Measurements from ENCODE around the gene NRROS. TPM values are rescaled to one million over a fixed set of nuclear protein-coding genes. Genes with fewer than 3 reads are reported as not detected.

Gene NRROS
- total RNA-seq, 1 donor from 2014 or later: 0.42 TPM

DNA sequence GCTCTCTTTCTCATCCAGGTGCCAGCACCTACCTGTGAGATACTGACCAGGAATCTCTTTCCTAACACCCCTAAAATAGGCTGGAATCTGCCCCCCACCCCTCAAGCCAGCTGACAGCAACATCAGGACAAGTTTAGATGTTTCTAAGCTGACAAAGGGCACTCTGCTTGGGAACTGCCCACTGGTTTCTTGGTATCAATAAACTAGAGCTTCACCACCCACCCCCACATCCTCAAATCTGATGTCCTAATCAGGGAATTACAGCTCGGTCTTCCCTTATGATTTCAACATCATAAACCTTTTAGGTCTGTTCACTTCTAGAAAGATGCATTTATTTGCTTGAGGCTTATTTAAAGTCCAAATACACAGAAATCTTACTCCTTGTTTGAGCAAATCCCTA lies 37.9 kb downstream of the NRROS start:
- Mint-ChIP-seq H3K36me3 (ENCODE audit: unreplicated experiment) (peaks cover 5% of the 10 kb centered on the region), H3K4me1 (ENCODE audit: low read depth, unreplicated experiment) (no peaks in the 10 kb centered on the region), H3K9me3 (ENCODE audit: unreplicated experiment) (no peaks in the 10 kb centered on the region), H3K27ac (ENCODE audit: unreplicated experiment) (no peak overlapping the region), H3K27me3 (ENCODE audit: unreplicated experiment) (no peaks in the 10 kb centered on the region), H3K4me3 (ENCODE audit: unreplicated experiment) (no peak overlapping the region)
- TF ChIP-seq, protein P1, sequence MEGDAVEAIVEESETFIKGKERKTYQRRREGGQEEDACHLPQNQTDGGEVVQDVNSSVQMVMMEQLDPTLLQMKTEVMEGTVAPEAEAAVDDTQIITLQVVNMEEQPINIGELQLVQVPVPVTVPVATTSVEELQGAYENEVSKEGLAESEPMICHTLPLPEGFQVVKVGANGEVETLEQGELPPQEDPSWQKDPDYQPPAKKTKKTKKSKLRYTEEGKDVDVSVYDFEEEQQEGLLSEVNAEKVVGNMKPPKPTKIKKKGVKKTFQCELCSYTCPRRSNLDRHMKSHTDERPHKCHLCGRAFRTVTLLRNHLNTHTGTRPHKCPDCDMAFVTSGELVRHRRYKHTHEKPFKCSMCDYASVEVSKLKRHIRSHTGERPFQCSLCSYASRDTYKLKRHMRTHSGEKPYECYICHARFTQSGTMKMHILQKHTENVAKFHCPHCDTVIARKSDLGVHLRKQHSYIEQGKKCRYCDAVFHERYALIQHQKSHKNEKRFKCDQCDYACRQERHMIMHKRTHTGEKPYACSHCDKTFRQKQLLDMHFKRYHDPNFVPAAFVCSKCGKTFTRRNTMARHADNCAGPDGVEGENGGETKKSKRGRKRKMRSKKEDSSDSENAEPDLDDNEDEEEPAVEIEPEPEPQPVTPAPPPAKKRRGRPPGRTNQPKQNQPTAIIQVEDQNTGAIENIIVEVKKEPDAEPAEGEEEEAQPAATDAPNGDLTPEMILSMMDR (IDR thresholded peaks at IDR 0.05; ENCODE audit: partially characterized antibody, unreplicated experiment): no peak
- DNase-seq: no peak

DNA sequence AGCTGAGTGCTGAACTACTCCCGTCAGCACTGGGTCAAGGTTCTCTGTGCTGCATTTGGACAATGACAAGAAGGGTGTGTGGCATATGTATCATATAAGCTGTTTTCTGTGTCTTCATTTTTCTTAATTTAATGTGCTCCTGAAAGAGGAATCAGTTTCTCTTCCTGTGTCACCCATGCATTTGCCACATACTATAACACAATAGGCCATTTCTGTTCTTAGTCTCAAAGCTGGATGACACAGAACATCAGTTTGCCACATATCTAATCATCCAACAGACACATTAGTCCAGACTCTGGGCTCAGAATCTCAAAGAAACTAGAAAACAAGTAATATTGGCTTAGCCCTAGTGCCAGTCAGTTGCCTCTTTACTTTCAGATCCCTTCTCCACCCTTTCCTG lies 38.4 kb downstream of the NRROS start:
- Mint-ChIP-seq H3K27me3 (ENCODE audit: unreplicated experiment) (no peaks in the 10 kb centered on the region), H3K36me3 (ENCODE audit: unreplicated experiment) (peaks cover 6% of the 10 kb centered on the region), H3K9me3 (ENCODE audit: unreplicated experiment) (no peaks in the 10 kb centered on the region), H3K4me3 (ENCODE audit: unreplicated experiment) (no peak overlapping the region), H3K27ac (ENCODE audit: unreplicated experiment) (no peak overlapping the region), H3K4me1 (ENCODE audit: low read depth, unreplicated experiment) (no peaks in the 10 kb centered on the region)
- TF ChIP-seq, protein P1 (IDR thresholded peaks at IDR 0.05; ENCODE audit: partially characterized antibody, unreplicated experiment): no peak
- no peak for DNase-seq

GRCh38 chr3:196684548-196685407 lies 45.3 kb downstream of the NRROS start:
- peaks cover 2% of the 10 kb centered on the region for H3K9me3 Mint-ChIP-seq (ENCODE audit: unreplicated experiment)
- H3K27me3 Mint-ChIP-seq (ENCODE audit: unreplicated experiment): peaks cover 2% of the 10 kb centered on the region
- DNase-seq: peak; percentile 65
- peaks cover 6% of the 10 kb centered on the region for H3K36me3 Mint-ChIP-seq (ENCODE audit: unreplicated experiment)
- TF ChIP-seq, protein P1 (IDR thresholded peaks at IDR 0.05; ENCODE audit: partially characterized antibody, unreplicated experiment): peak; percentile 94
- H3K4me1 Mint-ChIP-seq (ENCODE audit: low read depth, unreplicated experiment): peaks cover 9% of the 10 kb centered on the region
- H3K27ac Mint-ChIP-seq (ENCODE audit: unreplicated experiment): no peak overlapping the region
- no peak overlapping the region for H3K4me3 Mint-ChIP-seq (ENCODE audit: unreplicated experiment)

DNA sequence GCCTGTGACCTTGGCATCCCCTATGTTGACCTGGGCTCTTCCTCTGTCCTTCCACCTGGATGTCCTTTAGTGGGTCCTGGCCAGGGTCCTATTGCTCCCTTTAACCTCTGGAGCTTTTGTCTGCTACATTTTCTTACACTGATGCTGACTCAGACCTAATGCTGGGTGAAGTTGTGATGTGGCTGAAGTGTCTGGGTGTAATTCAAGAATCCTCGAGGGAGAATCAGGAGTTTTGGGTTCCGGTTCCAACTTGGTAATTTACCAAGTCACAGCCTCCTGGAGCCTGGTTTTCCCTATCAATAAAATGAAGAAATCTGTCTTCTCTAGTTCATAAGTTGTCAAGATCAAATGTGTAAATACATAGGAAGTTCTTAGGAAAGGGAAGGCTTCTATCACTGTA lies 46.9 kb downstream of the NRROS start:
- H3K4me3 Mint-ChIP-seq (ENCODE audit: unreplicated experiment): no peak overlapping the region
- no peak overlapping the region for H3K27ac Mint-ChIP-seq (ENCODE audit: unreplicated experiment)
- DNase-seq: no peak
- H3K4me1 Mint-ChIP-seq (ENCODE audit: low read depth, unreplicated experiment): peaks cover 9% of the 10 kb centered on the region
- peaks cover 2% of the 10 kb centered on the region for H3K27me3 Mint-ChIP-seq (ENCODE audit: unreplicated experiment)
- H3K9me3 Mint-ChIP-seq (ENCODE audit: unreplicated experiment): peaks cover 2% of the 10 kb centered on the region
- H3K36me3 Mint-ChIP-seq (ENCODE audit: unreplicated experiment): peaks cover 6% of the 10 kb centered on the region
- TF ChIP-seq, protein P1 (IDR thresholded peaks at IDR 0.05; ENCODE audit: partially characterized antibody, unreplicated experiment): no peak

DNA sequence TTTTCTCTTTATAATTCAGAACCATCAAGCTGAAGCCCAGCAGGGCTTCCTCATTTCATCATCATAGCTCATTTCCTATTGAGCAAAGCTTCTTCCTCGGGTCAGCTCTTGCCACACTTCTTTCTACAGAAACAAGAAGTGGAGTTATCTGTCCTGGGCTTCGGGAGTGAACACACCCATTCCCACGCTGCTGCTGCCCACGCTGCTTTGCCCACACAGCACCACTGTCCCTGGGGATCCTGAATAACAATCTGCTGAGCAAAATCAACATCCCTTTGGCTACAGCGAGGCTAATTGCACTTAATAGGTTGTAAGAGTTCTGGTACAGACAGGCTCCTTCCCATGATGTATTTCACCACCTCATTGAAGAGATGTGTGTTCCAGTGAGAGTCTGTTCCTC lies 48.9 kb downstream of the NRROS start:
- TF ChIP-seq, protein P1 (IDR thresholded peaks at IDR 0.05; ENCODE audit: partially characterized antibody, unreplicated experiment): no peak
- H3K27me3 Mint-ChIP-seq (ENCODE audit: unreplicated experiment): peaks cover 2% of the 10 kb centered on the region
- no peak overlapping the region for H3K4me3 Mint-ChIP-seq (ENCODE audit: unreplicated experiment)
- H3K36me3 Mint-ChIP-seq (ENCODE audit: unreplicated experiment): no peaks in the 10 kb centered on the region
- peaks cover 2% of the 10 kb centered on the region for H3K9me3 Mint-ChIP-seq (ENCODE audit: unreplicated experiment)
- H3K27ac Mint-ChIP-seq (ENCODE audit: unreplicated experiment): peak overlapping the region; percentile 33
- peaks cover 9% of the 10 kb centered on the region for H3K4me1 Mint-ChIP-seq (ENCODE audit: low read depth, unreplicated experiment)
- no peak for DNase-seq

Measured in glutamatergic neuron (in vitro differentiated cells).